GM21515 (cell line): Measurements from ENCODE around the gene PRAF2.

ENCODE experiments used
- ATAC-seq: cut with Tn5 transposase; IDR thresholded peaks from one replicate; pipeline ENCODE4 v1.9.1; 2021; ENCODE audit not compliant: unreplicated experiment

The PRAF2 gene

DNA sequence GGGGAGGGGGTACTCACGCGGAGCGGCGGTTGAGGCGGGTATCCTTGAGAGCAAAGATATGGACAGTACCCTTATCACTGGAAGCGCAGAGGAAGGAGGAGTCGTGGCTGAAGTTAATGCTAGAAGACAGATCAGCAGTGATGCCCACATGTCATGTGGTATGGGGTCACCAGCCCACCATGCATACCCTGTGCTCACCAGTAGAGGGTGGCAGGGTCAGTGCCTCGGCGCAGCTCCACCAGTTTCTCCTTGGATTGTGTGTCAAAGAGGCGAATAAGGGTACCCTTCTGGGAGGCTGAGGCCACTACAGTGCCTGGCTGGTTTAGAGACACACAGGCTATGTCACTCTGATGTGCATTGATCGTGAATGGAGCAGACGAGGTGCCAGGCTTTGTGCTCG is 1.5 kb upstream of the PRAF2 start:
- no peak for ATAC-seq

DNA sequence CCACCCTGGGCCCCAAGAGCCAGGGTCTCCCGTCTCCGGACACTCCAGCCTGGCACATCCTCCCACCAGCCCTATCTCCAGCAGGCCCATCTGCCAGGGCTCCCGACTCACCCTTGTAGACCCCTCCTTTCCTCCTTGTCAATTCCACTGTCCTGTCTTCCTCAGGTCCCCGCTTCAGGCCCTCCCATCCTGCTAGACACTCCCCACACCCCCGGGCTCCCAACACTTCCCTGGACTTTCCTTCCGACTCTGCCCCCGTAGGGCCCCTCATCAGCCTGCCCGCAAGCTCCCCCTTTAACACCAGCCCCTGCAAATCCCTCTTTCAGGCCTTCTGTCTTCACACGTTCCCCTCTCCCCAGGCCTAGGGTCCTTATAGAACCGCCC is 1.1 kb downstream of the PRAF2 start:
- ATAC-seq: no peak

DNA sequence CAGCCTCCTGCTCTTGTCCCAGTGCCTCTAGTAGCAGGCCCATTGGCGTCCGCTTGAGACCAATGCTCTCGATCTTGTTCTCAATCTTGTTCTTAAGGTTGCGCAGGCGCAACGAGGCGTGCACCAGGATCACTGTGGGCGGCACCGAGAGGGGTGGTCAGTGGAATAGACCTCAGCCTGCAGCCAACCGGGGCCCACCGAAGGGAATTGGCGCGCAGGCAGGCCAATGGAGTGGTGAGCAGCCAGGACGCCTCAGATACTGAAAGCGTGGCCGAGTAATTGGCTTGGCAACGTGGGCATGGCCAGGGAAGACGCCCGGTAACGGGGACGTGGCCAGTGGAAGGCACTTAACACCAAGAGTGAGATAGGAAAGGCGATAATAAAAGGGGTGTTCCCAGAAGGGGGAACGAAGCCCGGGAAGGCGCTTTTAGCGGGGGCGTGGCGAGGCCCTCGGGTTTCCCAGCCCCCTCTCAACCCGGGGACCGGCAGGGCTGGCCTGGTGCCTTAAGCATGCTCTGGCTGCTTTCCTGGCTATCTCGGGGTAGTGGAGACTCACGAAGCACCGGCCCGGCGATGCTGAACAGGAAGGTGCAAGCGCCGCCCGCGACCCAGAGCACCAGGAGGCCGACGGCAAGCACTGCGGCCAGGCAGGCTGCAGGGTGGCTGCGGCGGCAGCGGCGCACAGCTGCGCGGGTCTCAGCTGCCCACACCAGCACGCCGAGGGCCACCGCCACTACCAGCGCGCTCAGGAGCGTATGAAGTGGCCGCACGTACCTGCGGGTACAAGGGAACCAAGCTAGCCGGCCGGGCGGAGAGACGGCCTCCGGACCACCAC is 1.7 kb downstream of the PRAF2 start:
- ATAC-seq: no peak

DNA sequence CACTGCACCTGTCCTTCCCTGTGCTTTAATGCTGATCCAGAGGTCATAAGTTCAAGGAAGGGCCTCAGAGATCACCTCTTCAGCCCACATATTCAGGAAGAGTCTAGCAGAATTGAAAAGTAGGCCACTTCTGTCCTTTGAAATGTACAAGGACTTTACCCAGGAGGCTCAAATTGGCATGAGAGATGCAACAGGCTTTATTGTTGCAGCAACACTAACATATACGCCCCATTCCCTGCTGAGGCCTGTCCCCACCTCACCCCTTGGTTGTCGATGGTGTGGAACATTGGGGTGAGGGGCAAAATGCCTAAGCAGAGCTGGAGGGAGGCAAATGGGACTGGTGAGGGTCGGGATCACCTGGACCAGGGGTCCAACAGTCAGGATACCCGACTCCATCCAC is 2.8 kb downstream of the PRAF2 start:
- ATAC-seq: no peak

DNA sequence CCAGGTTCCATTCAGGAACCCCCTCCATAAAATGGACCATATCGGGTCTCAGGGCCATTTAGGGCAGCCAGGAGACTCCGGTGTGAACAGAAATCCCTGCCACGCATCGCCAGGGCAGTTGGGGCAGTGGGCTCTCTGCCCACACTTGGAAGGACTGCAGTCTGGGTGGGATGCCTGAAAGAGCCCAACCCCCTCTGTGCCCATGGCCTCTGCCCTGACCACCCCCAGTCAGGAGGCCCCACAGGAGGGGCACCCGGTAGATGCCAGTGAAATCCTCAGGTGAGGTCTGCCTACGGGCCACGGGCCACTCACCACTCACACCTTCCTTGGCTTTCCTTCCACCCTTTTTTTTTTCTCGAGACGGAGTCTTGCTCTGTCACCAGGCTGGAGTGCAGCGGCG is 4.8 kb downstream of the PRAF2 start:
- no peak for ATAC-seq

DNA sequence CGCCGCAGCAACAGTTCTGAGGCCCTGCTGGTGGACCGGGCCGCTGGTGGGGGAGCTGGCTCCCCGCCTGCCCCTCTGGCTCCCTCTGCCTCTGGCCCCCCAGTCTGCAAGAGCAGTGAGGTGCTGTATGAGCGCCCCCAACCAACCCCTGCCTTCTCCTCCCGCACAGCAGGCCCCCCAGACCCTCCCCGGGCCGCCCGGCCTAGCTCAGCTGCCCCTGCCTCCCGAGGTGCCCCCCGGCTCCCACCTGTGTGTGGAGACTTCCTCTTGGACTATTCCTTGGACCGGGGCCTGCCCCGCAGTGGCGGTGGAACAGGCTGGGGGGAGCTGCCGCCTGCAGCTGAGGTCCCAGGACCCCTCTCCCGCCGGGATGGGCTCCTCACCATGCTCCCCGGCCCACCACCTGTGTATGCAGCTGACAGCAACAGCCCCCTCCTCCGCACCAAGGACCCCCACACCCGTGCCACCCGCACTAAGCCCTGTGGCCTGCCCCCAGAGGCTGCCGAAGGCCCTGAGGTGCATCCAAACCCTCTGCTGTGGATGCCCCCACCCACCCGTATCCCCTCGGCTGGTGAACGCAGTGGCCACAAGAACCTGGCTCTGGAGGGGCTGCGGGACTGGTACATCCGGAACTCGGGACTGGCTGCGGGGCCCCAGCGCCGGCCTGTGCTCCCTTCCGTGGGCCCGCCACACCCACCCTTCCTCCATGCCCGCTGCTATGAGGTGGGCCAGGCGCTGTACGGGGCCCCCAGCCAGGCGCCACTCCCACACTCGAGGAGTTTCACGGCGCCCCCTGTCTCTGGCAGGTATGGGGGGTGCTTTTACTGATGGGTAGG is 6.3 kb downstream of the PRAF2 start:
- ATAC-seq: no peak

DNA sequence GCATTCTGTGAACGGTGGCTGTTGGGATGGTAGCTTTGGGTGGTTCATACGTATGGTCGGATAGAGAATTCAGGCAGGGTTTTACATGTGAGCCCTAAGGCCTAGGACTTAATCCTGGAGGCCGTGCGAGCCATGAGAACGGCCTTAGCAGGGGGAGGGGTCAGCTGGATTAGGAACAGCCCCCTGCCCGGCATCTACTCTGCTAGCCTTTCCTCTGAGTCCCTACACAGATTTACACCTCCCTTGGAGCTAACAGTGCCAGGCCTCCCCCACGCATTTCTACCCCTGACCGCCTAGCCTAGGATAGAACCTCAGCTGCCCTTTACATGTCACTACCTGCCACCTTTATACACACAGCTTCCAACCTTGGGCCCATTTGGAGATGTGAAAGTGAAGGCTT is 7.1 kb downstream of the PRAF2 start:
- no peak for ATAC-seq

DNA sequence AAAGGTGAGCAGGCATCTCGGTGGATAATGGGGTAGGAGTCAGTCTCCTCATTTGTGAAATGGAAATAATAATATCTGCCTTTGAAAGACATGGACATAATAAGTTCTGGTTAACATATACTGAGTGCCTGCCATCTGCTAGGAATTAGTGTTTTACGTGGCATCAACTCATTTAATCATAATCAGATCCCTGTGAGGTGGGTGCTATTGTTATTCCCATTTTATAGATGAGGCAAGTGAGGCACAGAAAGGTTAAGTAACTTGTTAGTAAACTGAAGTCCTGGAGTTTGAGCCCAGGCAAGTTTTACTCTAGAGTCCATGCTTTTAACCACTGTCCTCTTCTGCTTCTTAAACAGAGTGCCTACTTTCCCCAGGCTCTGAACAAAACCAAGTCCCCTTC is 7.5 kb downstream of the PRAF2 start:
- no peak for ATAC-seq

DNA sequence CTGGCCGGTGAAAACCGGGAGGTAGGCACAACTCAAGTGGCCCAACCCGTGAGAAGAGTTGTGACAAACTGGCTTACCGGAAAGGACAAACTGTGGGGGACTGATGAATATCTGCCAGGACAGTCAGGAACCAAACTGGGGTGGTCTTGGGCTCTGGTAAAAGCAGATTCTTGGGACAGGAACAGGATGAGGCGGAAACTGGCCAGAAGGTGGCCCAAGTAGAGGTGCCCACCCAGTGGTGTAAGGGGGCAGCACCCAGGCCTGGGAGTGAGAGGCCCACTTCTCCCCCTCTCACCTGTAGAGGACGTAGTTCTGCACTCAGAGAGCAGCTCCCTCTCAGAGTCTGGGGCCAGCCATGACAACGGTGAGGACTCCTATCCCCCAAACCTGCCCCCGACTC is 9.1 kb downstream of the PRAF2 start:
- no peak for ATAC-seq

DNA sequence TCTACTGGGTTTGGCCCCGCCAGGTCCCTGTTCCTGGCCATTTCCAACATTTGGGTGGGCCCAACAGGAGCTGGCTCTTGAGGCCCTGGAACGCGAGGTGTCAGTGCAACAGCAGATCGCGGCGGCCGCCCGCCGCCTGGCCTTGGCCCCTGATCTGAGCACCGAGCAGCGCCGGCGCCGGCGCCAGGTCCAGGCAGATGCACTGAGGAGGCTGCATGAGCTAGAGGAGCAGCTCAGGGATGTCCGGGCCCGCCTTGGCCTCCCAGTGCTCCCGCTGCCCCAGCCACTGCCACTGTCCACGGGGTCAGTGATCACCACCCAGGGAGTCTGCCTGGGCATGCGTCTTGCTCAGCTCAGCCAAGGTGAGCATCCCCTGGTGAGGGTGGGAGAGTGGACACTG is 9.5 kb downstream of the PRAF2 start:
- no peak for ATAC-seq

DNA sequence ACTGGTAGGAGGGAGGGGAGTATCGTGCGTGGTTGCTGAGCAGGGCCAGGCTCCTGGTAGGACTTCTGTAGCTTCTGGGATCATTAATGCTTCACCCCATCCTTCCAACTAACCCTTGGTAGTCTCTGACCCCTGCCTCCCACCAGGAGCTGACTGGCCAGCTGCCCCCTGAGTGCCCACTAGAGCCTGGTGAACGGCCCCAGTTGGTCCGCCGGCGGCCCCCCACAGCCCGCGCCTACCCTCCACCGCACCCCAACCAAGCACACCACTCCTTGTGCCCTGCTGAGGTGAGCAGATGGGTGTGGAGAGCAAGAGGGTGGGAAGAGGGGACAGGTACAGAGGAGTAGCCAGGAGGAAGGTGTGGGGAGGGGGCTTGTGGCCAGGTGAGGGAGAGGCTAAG is 10.1 kb downstream of the PRAF2 start:
- ATAC-seq: no peak

DNA sequence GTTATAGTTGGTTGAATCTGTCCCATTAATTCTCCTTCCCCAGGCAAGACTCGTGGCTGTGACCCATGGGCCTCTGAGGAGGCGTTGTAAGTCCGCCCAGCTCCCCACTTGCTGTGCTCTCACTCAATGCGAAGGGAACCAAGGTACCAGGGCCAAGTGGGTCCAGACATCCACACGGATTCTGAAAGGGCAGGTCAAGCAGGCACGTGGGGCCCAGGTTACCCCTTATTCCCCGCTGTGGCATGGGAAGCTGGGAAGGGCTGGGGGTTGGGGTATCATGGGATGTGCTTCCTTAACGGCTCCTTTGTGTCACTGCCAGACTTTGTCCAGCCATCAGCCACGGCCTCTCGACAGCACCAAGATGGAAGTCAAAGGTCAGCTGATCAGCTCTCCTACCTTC is 11.9 kb downstream of the PRAF2 start:
- no peak for ATAC-seq

DNA sequence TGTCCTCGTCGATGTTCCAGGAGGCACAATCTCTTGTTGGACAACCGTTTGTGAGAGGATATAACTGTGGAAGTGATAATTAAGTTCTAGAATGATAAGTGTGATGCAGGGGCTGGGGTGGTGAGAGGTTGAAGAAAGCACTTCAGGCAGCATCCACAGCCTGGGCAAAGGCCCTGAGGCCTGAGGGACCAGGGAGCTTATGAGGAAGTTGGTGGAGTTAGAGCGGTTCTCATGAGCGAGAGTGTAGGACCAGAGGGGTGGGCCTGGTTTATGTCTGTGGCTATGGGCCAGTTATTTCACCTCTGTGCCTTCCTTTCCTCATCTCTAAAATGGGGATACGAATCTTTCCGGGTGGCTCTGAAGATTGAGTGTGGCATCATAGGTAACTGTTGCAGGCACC is 12.3 kb downstream of the PRAF2 start:
- no peak for ATAC-seq

DNA sequence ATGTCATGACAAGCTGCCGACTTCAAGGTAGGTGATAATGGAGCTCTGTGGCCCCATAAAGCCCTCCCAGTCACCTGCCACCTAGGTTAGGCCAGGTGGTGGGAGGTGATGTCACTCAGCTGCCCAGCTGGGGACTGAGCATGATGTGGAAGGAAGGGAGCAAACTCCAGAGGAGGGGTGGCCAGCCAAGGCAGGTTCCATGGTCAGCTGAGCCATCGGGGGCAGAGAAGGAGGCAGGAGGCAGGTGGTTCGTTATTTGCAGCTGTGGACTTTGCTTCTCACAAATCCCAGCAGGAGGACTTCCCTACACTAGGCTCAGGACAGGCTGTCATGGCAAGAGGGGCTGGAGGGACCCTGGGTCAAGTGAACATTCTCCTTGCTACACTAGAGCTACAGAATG is 12.9 kb downstream of the PRAF2 start:
- ATAC-seq: no peak

DNA sequence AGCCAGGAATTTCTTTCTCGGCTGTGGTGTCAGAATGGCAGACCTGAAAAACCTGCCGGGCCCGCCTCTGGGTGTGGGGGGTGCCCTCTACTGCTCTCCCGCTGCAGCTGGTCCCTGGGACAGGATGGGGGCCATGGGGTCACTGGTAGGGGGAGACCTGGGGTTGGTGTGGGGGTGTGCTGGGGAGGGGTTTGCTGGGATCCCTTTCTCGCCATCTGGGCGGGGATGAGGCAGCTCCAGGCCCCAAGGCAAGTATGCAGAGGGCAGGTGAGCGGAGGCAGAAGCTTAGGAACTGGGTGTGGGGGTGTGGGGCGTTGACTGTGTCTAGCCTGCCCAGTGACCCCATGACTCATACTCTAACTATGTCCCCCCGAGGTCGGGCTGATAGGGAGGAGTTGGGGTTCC is 14.1 kb downstream of the PRAF2 start:
- no peak for ATAC-seq

DNA sequence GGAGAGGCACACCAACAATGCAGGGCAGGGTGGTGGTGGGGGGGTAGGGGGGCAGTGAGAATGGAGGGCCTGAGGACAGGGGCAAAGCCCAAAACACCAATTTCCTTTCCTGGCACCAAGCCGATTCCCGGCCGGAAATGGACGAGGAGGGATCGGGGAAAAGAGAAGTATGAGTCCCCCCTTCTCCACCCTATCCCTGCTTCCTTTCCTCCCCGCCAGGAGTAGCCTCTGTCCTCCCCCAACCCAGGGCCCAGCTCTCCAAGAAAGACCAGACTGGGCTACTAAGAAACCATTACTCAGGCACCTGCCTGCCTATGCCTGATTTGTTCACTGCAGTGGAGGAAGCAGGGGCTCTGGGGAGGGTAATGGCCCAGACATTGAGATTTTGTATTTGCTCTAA is 14.6 kb downstream of the PRAF2 start:
- ATAC-seq: no peak

DNA sequence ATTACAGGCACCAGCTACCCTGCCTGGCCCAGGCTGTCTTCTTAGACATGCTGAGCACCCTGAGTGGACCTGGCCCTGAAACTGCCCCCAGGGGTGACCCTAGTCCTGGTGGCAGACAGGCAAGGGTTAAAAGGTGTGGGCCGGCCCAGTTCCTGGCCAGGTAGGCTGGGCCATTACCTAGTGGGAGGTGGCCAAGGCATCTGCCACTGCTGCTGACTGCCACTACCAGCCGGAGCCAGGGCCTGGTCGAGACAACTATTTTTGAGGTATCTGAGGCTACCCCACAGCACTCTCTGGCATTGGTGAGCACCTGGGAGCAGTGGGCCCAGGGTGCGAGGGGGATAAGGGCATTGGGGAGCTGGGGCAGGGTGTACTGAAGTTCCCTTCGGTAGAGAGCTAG is 15.0 kb downstream of the PRAF2 start, which contains the start of gene CCDC120:
Gene CCDC120 (plus strand): TSS at position 206 of the 400 bp plus-strand sequence. CDS start 3,043 bp downstream, outside the sequence.
- ATAC-seq: no peak

DNA sequence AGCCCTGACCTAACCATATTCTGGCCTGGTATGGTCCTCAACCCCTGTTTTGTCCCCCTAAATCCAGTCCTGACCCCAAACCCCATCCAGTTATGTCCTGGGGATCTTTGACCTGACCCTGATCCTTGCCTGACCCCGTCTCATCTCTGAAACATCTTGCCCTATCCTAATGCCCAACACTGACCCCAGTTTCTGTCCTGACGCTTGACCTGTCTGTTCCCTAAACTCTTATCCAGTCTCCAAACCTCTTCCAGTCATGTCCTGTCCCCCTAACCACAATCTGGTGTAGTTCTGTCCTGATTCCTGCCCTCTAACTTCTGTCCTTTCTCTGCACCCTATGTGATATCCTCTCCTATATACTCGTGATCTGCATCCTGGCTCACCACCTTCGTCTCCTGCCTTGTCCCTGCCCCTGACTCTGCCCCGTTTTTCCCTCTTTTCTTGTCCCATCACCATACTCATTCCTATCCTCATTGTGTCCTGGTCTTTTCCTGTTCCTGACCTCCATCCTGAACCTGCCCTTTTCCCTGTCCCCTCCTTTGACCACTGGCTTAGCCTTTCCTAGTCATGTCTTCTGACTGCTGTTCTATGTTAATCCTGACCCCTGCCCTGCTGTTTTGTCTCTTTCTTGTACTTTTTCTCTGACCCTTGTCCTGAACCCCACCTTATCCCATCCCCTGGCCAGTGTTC is 19.6 kb downstream of the PRAF2 start:
- no peak for ATAC-seq

DNA sequence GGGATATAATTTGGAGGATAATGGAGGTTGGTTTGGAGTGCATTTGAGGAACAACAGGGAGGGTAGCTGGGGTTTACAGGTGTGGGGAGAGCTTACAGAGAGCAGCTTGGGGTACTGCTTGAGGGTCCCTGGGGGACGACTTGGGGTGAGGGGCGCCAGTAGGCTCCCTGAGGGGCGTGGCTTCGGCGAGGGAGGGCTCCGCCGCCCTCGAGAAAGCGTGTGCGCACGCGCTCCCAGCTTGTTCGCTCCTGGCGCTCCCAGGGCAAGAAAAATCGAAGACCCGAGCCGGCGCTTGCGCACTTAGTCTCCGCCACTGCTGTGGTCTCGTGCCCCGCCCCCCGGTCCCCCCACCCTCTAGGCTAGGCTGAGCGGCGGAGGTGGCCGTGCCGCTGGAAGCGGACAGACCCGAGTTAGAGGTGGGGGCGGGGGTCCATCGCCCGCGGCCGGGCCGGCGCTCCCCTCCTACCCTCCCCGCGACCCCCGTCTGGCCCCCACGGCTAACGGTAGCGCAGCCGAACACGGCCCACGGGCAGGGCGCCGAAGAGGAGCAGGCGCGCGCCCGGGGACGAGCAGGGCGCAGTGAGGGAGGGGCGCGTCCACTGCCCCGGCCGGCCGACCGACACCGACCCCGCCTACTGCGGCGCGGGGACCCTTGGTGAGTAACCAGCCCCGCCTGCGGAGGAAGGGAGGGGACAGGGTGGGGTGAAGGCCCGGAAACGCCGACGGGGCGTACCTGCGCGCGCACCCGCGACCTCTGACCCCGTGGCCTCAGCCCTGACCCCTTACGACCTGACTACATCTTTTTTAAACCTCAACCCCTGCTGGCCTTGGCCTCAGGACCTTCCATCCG is 20.4 kb downstream of the PRAF2 start:
- ATAC-seq: no peak

DNA sequence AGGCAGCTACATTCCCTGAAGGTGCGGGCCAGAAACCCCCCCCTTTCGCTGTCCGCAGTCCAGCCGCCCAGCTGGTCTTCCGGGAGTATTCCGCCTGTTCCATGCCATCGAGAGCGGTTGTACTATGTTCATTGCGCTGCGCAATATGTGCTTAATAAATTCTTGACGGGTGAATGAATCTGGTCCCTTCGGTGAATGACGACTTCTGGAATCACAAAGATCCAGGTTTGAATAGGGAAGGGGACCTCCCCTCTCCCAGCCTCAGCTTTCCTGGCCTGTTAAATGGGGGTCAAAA is 29.9 kb downstream of the PRAF2 start:
- ATAC-seq: no peak
